Measurements from ENCODE around the gene CAPN1.
"Not testable (repeated sequence)": the region's sequence is repeated elsewhere in the genome, so short reads cannot be mapped to it uniquely, and the experiment has no call there.

The CAPN1 gene

GRCh38 chr11:65181569-65182257 is at the start of gene CAPN1:
TSS of gene CAPN1 (plus strand) at chr11:65181928. CDS start at chr11:65182702, 774 bp downstream.
- peak; percentile 45 to 49 for DNase-seq

- DNase-seq, result no peak
Observed at GRCh38 chr11:65132238-65132987, 49.3 kb upstream of the CAPN1 start.

GRCh38 chr11:65132988-65133700 is 48.6 kb upstream of the CAPN1 start:
- DNase-seq, result peak; percentile 8 to 10

GRCh38 chr11:65133724-65134123 is 48.0 kb upstream of the CAPN1 start:
- no peak for DNase-seq

GRCh38 chr11:65134240-65134951 is 47.3 kb upstream of the CAPN1 start, which contains the start of gene SYVN1:
TSS of gene SYVN1 (minus strand) at chr11:65134519. CDS start at chr11:65133601, 918 bp downstream.
- peak; percentile 80 to 85 for DNase-seq

GRCh38 chr11:65134952-65135632 is 46.6 kb upstream of the CAPN1 start:
- DNase-seq, result peak; percentile 95 to 96

- no peak for DNase-seq
Observed at GRCh38 chr11:65135633-65136145, 46.0 kb upstream of the CAPN1 start.

- DNase-seq, result no peak
Observed at GRCh38 chr11:65136515-65137096, 45.1 kb upstream of the CAPN1 start.

- no peak for DNase-seq
Observed at GRCh38 chr11:65141896-65142494, 39.7 kb upstream of the CAPN1 start.

GRCh38 chr11:65147352-65148075 is 34.2 kb upstream of the CAPN1 start:
- DNase-seq, result no peak

GRCh38 chr11:65148657-65149056 is 33.1 kb upstream of the CAPN1 start:
- DNase-seq, result no peak

- DNase-seq, result not testable (repeated sequence)
Observed at GRCh38 chr11:65150131-65150508, 31.6 kb upstream of the CAPN1 start.

GRCh38 chr11:65150509-65151299 is 31.0 kb upstream of the CAPN1 start:
- peak; percentile 97 to 98 for DNase-seq

GRCh38 chr11:65151331-65151899 is 30.3 kb upstream of the CAPN1 start:
- DNase-seq, result peak; percentile 20 to 26

- DNase-seq, result no peak
Observed at GRCh38 chr11:65152122-65152521, 29.6 kb upstream of the CAPN1 start.

GRCh38 chr11:65156256-65156655 is 25.5 kb upstream of the CAPN1 start:
- peak; percentile 57 to 63 for DNase-seq

GRCh38 chr11:65156926-65157325 is 24.8 kb upstream of the CAPN1 start:
- no peak for DNase-seq

- no peak for DNase-seq
Observed at GRCh38 chr11:65157336-65157735, 24.4 kb upstream of the CAPN1 start.

GRCh38 chr11:65159012-65159411 is 22.7 kb upstream of the CAPN1 start:
- no peak for DNase-seq
